GM19193 (cell line): Measurements from ENCODE around the gene MTF1.

Experiments
- POLR2A ChIP-seq: IDR thresholded peaks from 4 replicates; pipeline ENCODE4 v1.6.1; 2011; ENCODE audit not compliant: insufficient read depth, insufficient read length; ENCODE audit errors: extremely low read depth

MTF1 gene

GRCh38 chr1:37813529-37814145, 45.8 kb downstream of the MTF1 start:
- no peak for TF ChIP-seq POLR2A

- TF ChIP-seq POLR2A, result no peak
These were observed 48.3 kb downstream of the MTF1 start for GRCh38 chr1:37811027-37811655.

DNA sequence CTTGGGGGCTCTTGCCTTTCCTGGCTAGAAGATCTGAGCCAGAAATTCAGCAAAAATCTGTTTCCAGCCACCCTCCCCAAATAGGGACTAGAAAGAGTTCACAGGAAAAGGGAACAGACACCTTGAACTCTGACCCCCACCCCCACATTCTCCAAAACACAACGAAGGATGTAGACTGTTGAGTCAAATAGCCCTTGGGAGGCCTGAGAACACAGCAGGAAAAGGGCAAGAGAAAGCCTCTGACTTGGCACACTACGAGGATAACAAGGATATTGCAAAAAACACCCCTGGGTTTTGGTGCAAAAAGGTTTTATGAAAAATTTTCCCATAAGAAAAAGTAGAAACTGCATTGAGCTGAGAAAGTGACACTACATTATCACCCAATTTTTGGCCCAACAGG, 49.5 kb downstream of the MTF1 start:
- TF ChIP-seq POLR2A, result no peak

DNA sequence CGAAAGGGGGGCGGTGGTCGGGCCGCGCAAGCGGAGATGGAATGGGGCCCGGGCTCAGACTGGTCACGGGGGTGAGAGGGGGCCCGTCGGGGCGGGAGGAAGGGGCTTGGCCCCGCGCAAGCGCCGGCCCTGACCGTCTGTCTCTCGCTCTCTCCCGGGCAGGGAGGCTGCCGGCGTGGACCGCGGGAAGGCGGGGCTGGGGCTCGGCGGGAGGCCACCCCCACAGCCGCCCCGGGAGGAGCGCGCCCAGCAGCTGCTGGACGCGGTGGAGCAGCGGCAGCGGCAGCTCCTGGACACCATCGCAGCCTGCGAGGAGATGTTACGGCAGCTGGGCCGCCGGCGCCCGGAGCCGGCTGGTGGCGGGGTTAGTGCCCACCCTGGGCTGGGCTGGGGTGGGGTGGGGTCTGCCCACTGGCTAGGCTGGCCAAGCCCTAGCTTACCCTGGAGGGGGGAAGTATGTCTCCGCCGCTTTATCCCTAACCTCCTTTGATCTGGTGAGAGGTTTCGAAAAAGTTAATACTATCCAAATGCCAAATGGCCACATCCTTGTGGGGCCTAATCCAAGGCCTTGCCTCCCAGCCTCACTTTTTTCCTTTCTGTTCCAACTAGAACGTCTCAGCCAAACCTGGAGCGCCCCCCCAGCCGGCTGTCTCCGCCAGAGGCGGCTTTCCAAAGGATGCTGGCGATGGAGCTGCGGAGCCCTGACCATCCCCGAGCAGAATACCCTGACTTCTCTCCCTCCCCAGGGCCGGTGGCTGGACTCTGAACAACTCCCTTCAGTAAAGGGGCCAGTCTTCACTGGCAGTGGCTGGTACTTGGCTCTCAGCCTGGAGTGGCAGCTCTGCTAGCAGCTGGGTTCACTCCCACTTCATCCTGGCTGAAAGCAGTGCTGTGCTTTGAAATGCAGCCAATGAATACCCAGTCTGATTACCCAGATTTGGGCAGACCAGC, 50.7 kb downstream of the MTF1 start:
- TF ChIP-seq POLR2A, result no peak

DNA sequence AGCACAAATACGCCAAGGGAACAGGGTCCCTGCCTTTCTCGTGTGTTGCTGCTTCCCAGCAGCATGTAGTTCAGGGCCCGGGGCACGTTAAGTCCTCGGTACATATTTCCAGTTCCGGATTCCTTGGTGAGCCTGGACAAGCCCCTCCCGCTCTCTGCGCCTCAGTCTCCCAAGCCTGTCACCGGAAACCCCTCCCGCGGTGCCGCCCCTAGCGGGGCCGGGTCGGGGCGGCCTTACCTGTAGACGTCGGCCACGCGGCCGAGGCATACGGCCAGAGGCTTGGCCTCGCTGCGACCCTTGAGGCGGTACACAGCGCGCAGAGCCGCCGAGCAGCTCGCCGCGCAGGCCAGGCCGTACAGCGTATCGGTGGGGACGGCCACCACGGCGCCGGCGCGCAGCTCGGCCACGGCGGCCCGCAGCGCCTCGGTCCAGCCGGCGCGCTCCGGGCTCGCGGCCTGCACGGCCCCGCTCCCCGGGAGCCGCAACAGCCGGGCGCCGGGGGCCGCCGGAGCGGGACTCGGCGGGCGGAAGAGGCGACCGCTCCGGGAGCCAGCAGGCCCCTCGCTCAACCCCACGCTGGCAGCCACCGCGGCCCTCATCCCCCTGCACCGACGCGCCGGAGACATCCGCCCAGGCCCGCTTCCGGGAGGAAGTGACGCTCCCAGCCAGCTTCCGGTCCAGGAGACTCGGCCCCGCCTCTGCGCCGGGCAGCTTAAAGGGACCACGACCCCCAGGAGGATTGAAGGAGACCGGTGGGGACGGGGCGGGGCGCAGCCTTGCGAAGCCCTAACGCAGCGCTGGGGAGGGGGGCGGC, 51.6 kb downstream of the MTF1 start, which contains the start of the genes C1orf122 and YRDC:
C1orf122 (plus strand) TSS at position 236 of the 814 bp plus-strand sequence. CDS start 615 bp downstream, outside the sequence.
YRDC (minus strand) TSS at position 654 of the 814 bp plus-strand sequence; CDS start at position 626, 28 bp downstream.
- TF ChIP-seq POLR2A, result peak; percentile 84

- no peak for TF ChIP-seq POLR2A
These were observed 52.2 kb downstream of the MTF1 start for GRCh38 chr1:37807220-37807554.

- no peak for TF ChIP-seq POLR2A
These were observed 57.0 kb downstream of the MTF1 start for GRCh38 chr1:37802439-37802838.

DNA sequence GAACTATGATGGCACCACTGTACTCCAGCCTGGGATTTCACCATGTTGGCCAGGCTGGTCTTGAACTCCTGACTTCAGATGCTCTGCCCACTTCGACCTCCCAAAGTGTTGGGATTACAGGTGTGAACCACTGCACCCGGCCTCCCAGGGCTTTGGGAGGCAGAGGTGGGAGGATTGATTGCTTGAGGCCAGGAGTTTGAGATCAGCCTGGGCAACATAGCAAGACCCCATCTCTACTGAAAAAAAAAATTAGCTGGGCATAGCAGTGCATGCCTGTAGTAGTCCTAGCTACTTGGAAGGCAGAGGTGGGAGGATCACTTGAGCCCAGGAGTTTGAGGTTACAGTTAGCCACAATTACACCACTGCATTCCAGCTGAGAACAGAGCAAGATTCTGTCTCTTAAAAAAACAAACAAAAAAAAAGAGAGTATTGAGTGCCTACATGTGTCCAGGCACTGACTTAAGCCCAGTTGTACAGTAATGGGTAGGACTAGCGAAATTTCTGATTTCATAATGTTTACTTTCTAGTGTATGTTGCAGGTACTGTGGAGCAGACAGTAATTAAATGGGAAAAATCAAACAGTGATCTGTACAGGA, 61.5 kb downstream of the MTF1 start:
- TF ChIP-seq POLR2A, result no peak

- TF ChIP-seq POLR2A, result no peak
These were observed 63.9 kb downstream of the MTF1 start for GRCh38 chr1:37795340-37796125.

DNA sequence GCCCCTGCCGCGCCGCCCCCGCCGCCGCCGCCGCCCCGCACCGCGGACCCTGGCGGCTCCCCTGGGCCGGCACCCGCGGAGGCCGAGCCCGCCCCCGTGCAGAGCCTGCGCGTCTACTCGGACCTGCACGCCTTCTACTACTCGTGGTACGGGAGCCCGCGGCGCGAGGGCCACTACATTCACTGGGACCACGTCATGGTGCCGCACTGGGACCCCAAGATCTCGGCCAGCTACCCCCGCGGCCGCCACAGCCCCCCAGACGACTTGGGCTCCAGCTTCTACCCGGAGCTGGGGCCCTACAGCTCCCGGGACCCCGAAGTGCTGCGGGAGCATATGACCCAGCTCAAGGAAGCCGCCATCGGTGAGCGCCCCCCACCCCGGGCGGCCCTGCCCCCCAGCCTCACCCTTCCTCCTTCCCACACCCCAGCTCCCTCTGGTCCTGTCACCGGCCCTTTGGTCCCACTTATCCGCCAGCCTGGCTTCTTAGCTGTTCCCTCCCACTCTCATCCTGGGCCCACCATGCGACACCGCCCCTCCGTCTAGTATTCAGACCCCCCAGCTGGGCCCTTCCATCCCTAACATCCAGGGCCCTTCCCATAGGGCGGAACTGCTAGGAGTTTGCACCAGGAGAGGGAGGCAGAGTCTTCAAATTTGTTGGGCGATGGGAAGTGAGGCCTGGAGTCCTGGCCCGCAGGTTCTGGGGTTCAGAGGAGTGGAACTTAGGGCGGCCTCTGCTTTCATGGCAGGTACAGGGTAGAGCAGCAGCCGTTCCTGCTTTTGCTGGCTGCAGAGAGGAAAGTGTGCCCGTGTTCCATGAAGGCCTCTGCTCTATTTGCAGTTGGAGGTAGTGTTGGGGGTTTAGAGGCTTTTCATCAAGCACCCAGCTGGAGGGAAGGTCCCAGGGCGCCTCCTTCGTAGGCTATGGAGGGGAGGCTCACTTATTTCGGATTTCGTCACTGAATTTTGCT, 64.7 kb downstream of the MTF1 start:
- TF ChIP-seq POLR2A, result no peak

GRCh38 chr1:37793773-37794371, 65.5 kb downstream of the MTF1 start, which contains the start of gene MANEAL:
TSS of gene MANEAL (plus strand) at chr1:37793847. CDS start at chr1:37794183, 336 bp downstream.
- no peak for TF ChIP-seq POLR2A
